A673 (cell line): ENCODE measurements around the gene HK2. TPM values are rescaled to one million over a fixed set of nuclear protein-coding genes. Genes with fewer than 3 reads are reported as not detected.
"Not testable (repeated sequence)": the region's sequence is repeated elsewhere in the genome, so short reads cannot be mapped to it uniquely, and the experiment has no call there.

ENCODE experiments used
- BruUV-seq: library from RNA; stranded (reverse); fragments of 400-500 nt; replicated peaks from 2 replicates; lab custom pipeline; 2021; lab: Mats Ljungman, UMichigan
- CTCF ChIA-PET: fragments of 300-600 bp; sonication (Branson Sonifier 250); formaldehyde crosslinking; loops from one replicate; lab custom pipeline; 2022; ENCODE audit warnings: antibody characterized with exemption; lab: Charles Lee
- POLR2A ChIA-PET: fragments of 300-600 bp; sonication (Branson Sonifier 250); formaldehyde crosslinking; loops from one replicate; lab custom pipeline; 2022; ENCODE audit warnings: antibody characterized with exemption; ENCODE audit not compliant: low non-redundant PET; lab: Charles Lee
- DNase-seq: peaks from one replicate; pipeline ENCODE4 v3.0.0-alpha.2; 2015; ENCODE audit warnings: low spot score
- H3K27ac ChIP-seq: fragments of 200-600 bp; sonication (generic); 2 replicates; pipeline ENCODE4 v1.5.1; 2016; ENCODE audit warnings: mixed run types, low read depth, mild to moderate bottlenecking, mixed read lengths, antibody characterized with exemption, low read length; ENCODE audit not compliant: poor library complexity, severe bottlenecking
- H3K27me3 ChIP-seq: fragments of 200-600 bp; sonication (generic); replicated peaks from 2 replicates; pipeline ENCODE4 v1.6.1; 2017; ENCODE audit warnings: mixed run types, low read depth, mild to moderate bottlenecking, mixed read lengths, antibody characterized with exemption, low read length; ENCODE audit not compliant: insufficient read depth, poor library complexity
- H3K36me3 ChIP-seq: fragments of 200-600 bp; sonication (generic); 2 replicates; pipeline ENCODE4 v1.6.1; 2016; ENCODE audit warnings: mixed run types, mild to moderate bottlenecking, mixed read lengths, antibody characterized with exemption, low read length; ENCODE audit not compliant: insufficient read depth, poor library complexity, severe bottlenecking
- H3K4me1 ChIP-seq: fragments of 200-600 bp; sonication (generic); 2 replicates; pipeline ENCODE4 v1.6.1; 2017; ENCODE audit warnings: mixed run types, mild to moderate bottlenecking, mixed read lengths, antibody characterized with exemption, low read length; ENCODE audit not compliant: insufficient read depth, poor library complexity, severe bottlenecking
- H3K4me3 ChIP-seq: fragments of 200-600 bp; sonication (generic); 2 replicates; pipeline ENCODE4 v1.5.1; 2016; ENCODE audit warnings: low read depth, mixed run types, mild to moderate bottlenecking, mixed read lengths, low read length; ENCODE audit not compliant: poor library complexity, severe bottlenecking
- H3K9me3 ChIP-seq: fragments of 200-600 bp; sonication (generic); 2 replicates; pipeline ENCODE4 v1.6.1; 2016; ENCODE audit warnings: mixed run types, low read depth, mild to moderate bottlenecking, mixed read lengths, antibody characterized with exemption, low read length; ENCODE audit not compliant: poor library complexity, severe bottlenecking
- CTCF ChIP-seq: fragments of 300-800, 200-600 bp; sonication (generic); conservative IDR thresholded peaks from 2 replicates; pipeline ENCODE4 v1.5.1; 2017; ENCODE audit warnings: low read depth, mild to moderate bottlenecking, antibody characterized with exemption, low read length, moderate library complexity, mixed read lengths
- EZH2 ChIP-seq: fragments of 200-600 bp; sonication (generic); IDR thresholded peaks from 2 replicates; pipeline ENCODE4 v1.6.1; 2017; ENCODE audit warnings: borderline replicate concordance, low read depth, mild to moderate bottlenecking, mixed read lengths, antibody characterized with exemption, low read length; ENCODE audit not compliant: poor library complexity, severe bottlenecking
- intact Hi-C: fragments of 100-400 bp; cut with micrococcal nuclease; formaldehyde crosslinking; loops from one replicate; pipeline ENCODE4 v1.10.0; 2022; ENCODE audit not compliant: unreplicated experiment
- total RNA-seq: library from RNA; stranded (reverse); gene quantifications from 2 replicates; pipeline ENCODE4 v1.2.3, GENCODE V29; 2021

Gene HK2
- total RNA-seq, 1 experiment from 2014 or later, result 42.6 TPM

- CTCF ChIA-PET, result no interaction called here
- no peaks in the 10 kb centered on the region for H3K27me3 ChIP-seq
- no peak overlapping the region for H3K27ac ChIP-seq
- H3K4me3 ChIP-seq, result no peak overlapping the region
- no peaks in the 10 kb centered on the region for H3K9me3 ChIP-seq
- DNase-seq, result peak; percentile 41
- POLR2A ChIA-PET, result no interaction called here
- H3K36me3 ChIP-seq, result no peaks in the 10 kb centered on the region
- no peak for TF ChIP-seq EZH2
- no peak for TF ChIP-seq CTCF
- H3K4me1 ChIP-seq, result peaks cover 16% of the 10 kb centered on the region
- BruUV-seq, result no TSS peak
- intact Hi-C loops, result no loop called here
These were observed 2.0 kb upstream of the HK2 start for GRCh38 chr2:74831693-74832530.

- ChIA-PET CTCF (interaction anchor here (0.7 kb wide), 1 partner anchor 143 kb away, joined by 3 read pairs; no protein-coding TSS in a partner anchor), POLR2A (interaction anchor here (0.6 kb wide), 2 partner anchors 98 to 1542 kb away, joined by 3 read pairs; no protein-coding TSS in a partner anchor)
- H3K27me3 ChIP-seq, H3K9me3 ChIP-seq, H3K36me3 ChIP-seq, DNase-seq: not testable (repeated sequence)
- BruUV-seq, result TSS peak; percentile 25
- H3K4me1 ChIP-seq, result peaks cover 16% of the 10 kb centered on the region
- intact Hi-C loops, result loop anchor here (2.0 kb wide), 1 partner anchor 120 kb away; no protein-coding TSS in a partner anchor
- H3K27ac ChIP-seq, result peak overlapping the region; percentile 90
- peak overlapping the region; percentile 87 for H3K4me3 ChIP-seq
These were observed 386 bp downstream of the HK2 start for GRCh38 chr2:74834234-74834791.

- H3K27me3 ChIP-seq, result no peaks in the 10 kb centered on the region
- peaks cover 16% of the 10 kb centered on the region for H3K4me1 ChIP-seq
- peak overlapping the region; percentile 90 for H3K27ac ChIP-seq
- ChIA-PET CTCF (interaction anchor here (0.6 to 0.7 kb wide), 4 partner anchors 43 to 406 kb away, joined by 3 to 10 read pairs (median 9); no protein-coding TSS in a partner anchor), POLR2A (interaction anchor here (0.6 kb wide), 1 partner anchor 1543 kb away, joined by 3 read pairs; no protein-coding TSS in a partner anchor)
- H3K4me3 ChIP-seq, result peak overlapping the region; percentile 87
- intact Hi-C loops, result loop anchor here (2.0 to 5.0 kb wide), 2 partner anchors 42 to 120 kb away; no protein-coding TSS in a partner anchor
- H3K9me3 ChIP-seq, result no peaks in the 10 kb centered on the region
- no peaks in the 10 kb centered on the region for H3K36me3 ChIP-seq
- DNase-seq, result peak; percentile 84
- BruUV-seq, result TSS peak; percentile 59
- TF ChIP-seq EZH2, result no peak
- TF ChIP-seq CTCF, result no peak
These were observed 1.1 kb downstream of the HK2 start for GRCh38 chr2:74834792-74835755.
